ENCODE data around the gene TCN2.
"Not testable (repeated sequence)": the region's sequence is repeated elsewhere in the genome, so short reads cannot be mapped to it uniquely, and the experiment has no call there.

TCN2 gene

DNA sequence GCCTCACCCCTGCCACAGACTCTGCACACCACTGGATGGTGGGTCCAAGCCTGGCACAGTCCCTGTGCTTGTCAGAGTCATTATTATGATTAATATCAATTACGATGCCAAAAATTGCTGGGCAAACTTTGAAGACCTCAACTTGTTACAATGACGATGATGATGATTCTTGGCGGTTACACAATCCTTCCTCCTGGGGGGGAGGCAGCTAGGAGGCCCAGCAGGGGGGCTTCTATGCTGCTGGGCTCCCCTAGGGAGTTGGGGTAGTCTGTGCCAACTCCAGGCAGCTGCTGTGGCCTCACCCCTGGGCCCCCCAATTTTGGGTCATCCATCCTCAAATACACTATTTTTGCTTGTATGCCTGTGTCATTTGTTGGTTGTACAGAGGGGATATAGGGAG is 40.6 kb downstream of the TCN2 start:
- no peak for DNase-seq (ENCODE audit: low read depth)

DNA sequence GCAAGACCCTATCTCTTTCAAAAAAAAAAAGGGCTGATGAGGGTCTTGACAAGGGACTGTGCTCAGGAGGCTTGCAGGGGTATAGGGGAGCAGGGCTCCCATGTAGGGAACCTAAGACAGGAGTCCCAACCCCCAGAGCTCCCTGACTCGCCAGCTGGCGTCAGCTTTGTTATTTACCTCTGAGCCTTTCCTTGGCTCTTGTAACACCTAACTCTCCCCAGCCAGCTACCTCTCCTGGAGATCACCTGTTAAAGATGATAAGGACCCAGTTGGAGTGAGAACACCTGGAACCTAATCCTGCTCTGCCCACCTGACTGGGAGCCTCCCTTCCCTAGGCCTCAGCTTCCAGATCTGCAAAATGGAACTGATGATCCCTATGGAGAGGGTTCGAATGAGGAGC is 41.9 kb downstream of the TCN2 start:
- no peak for DNase-seq (ENCODE audit: low read depth)

- DNase-seq (ENCODE audit: low read depth): peak; percentile 80
These were observed 42.5 kb downstream of the TCN2 start for GRCh38 chr22:30649430-30650007.

- DNase-seq (ENCODE audit: low read depth): no peak
These were observed 43.6 kb downstream of the TCN2 start for GRCh38 chr22:30650508-30651116.

- no peak for DNase-seq (ENCODE audit: low read depth)
These were observed 45.9 kb downstream of the TCN2 start for GRCh38 chr22:30652852-30653251.

- DNase-seq (ENCODE audit: low read depth): no peak
These were observed 47.4 kb downstream of the TCN2 start for GRCh38 chr22:30654361-30654760.

GRCh38 chr22:30655532-30655931 is 48.6 kb downstream of the TCN2 start:
- no peak for DNase-seq (ENCODE audit: low read depth)

GRCh38 chr22:30662040-30662439 is 55.1 kb downstream of the TCN2 start:
- DNase-seq (ENCODE audit: low read depth): no peak

- no peak for DNase-seq (ENCODE audit: low read depth)
These were observed 57.8 kb downstream of the TCN2 start for GRCh38 chr22:30664798-30665197.

DNA sequence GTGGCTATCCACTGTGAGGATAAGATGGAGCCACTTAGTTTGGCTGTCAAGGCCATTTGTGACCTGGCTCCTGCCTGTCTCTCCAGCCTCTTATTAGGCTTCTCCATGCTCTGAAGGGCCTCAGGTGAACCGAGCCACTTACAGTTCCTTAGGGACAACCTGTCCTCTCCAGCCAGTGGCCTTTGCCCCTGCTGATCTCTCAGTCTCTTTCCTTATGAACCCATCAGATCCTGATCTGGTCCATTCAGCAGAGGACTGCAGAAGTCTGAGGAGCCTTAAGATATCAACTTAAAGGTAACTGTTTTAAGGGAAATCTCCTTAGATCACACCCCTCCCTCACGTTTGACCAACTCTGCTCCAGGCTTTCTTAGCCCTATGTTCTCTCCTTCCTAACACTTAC is 58.3 kb downstream of the TCN2 start:
- DNase-seq (ENCODE audit: low read depth): no peak

DNA sequence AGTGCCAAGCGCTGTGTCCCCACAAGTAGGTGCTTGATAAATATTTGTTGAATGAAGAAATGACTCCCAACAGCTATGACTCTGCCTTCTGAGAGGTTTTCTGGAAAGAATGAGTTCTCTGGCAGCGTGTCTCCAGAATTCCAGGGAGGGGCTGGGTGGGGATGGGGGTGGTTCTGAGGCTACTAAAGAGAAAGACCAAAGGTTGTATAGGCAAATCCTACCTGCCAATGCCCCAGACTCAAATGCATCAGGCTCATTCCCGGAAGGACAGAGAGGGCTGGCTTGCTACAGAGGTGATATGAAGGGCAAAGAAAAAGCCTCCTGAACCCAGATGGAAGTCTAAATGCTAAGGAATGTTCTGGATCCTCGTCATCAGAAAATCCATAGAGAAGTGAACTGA is 58.8 kb downstream of the TCN2 start:
- no peak for DNase-seq (ENCODE audit: low read depth)

GRCh38 chr22:30667107-30667493 is 60.1 kb downstream of the TCN2 start:
- DNase-seq (ENCODE audit: low read depth): no peak

GRCh38 chr22:30667494-30668385 is 60.8 kb downstream of the TCN2 start, which contains the start of gene DUSP18:
TSS of gene DUSP18 (minus strand) at chr22:30667875. CDS start at chr22:30664003, 3,872 bp downstream.
- peak; percentile 93 for DNase-seq (ENCODE audit: low read depth)

DNA sequence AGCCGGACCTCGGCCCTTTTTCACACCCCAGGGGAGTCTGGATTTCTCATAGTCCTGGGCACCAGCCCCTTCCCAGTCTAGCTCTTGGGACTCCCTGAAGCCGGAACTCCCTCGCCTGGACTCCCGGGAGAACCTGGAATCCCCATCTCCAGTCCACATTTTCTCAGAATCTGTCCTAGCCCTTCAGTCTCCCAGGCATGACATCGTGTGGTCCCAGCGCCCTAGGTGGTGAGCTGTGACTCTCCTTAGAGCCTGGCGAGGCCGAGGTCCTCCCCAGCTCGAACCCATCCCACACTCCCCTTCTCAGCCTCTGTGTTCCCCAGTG is 61.4 kb downstream of the TCN2 start:
- DNase-seq (ENCODE audit: low read depth): no peak

GRCh38 chr22:30671071-30671470 is 64.1 kb downstream of the TCN2 start:
- no peak for DNase-seq (ENCODE audit: low read depth)

DNA sequence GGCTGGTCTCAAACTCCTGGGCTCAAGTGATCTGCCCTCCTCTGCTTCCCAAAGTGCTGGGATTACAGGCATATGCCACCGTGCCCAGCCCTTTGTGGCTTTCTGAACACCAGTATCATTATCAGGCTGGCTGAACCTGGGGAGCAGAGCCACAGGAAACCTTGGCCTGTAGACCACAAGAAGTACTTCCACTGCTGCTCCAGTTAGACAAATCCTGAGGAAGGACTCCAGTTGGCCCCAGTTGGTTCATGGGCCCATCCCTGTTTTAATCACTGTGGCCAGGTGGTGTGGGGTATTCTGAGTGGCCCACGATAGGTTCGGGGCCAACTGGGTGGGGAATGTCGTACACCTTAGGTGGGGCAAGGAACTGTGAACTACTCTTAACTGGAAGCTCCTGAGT is 66.2 kb downstream of the TCN2 start:
- DNase-seq (ENCODE audit: low read depth): no peak

DNA sequence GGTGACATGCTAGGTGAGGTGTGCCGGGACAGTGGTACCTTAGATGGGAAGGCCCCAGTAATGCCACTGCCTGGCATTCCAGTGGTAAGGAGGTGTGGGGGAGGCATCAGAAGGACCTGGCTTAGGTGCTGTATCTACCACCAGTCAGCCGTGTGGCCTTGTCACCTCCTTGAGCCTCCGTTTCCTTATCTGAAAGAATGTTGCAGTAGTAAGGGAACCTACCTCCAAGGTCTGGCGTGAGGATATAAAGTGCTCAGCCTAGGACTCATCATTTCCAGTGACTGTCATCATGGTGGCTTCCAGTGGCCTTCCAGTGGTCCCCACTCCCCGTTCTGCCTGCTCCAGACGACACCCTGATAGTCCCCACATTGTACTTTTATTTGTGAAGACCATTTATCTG is 67.5 kb downstream of the TCN2 start:
- DNase-seq (ENCODE audit: low read depth): no peak

DNA sequence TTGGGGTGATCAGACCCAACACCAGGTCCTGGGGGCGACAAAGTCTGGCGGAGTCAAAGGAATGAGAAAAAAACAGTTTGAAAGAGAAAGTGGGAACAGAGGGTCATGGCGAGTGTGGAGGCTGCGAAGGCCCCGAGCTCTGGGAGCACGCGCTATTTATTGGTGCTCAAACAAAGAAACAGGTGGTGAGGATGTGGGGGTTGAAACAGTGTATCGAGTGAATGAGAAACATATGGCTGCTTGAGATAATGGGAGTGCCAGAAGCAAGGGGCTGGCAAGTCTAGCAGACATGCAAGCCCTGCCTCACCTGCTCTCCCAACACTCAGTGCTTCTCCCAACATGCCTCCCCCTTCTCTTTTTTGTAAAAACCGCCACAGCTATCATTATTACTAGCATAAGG is 68.5 kb downstream of the TCN2 start:
- DNase-seq (ENCODE audit: low read depth): no peak

- not testable (repeated sequence) for DNase-seq (ENCODE audit: low read depth)
These were observed 69.6 kb downstream of the TCN2 start for GRCh38 chr22:30676565-30676964.

All from stimulated activated CD8-positive, alpha-beta memory T cell treated with anti-CD3 and anti-CD28 coated beads, Interleukin-4, amount 100 ng/mL, for 24 hours (primary cell).